Fibroblast of lung (primary cell): ENCODE measurements around the gene GAK. TPM values are rescaled to one million over a fixed set of nuclear protein-coding genes. Genes with fewer than 3 reads are reported as not detected.

Experiments
- DNase-seq, 2 donors: peaks; one replicate each; pipeline versions ENCODE4 v3.0.0 to v3.0.0-alpha.2; 2010; ENCODE audit warnings: low read depth in 2 of 2
- H2AFZ ChIP-seq: 2 replicates; pipeline ENCODE4 v1.5.1; 2012; ENCODE audit warnings: low read length, control low read depth, inconsistent platforms
- H3K27ac ChIP-seq: 2 replicates; pipeline ENCODE4 v1.5.1; 2011; ENCODE audit warnings: low read length, control low read depth; ENCODE audit not compliant: insufficient read depth
- H3K27me3 ChIP-seq: 2 replicates; pipeline ENCODE4 v1.5.1; 2011; ENCODE audit warnings: mild to moderate bottlenecking, low read length; ENCODE audit not compliant: control insufficient read depth, insufficient read depth
- H3K36me3 ChIP-seq: 2 replicates; pipeline ENCODE4 v1.5.1; 2011; ENCODE audit warnings: low read length; ENCODE audit not compliant: control insufficient read depth, insufficient read depth
- H3K4me1 ChIP-seq: 2 replicates; pipeline ENCODE4 v1.5.1; 2011; ENCODE audit warnings: low read length; ENCODE audit not compliant: control insufficient read depth, insufficient read depth; ENCODE audit errors: extremely low read depth
- H3K4me2 ChIP-seq: 2 replicates; pipeline ENCODE4 v1.5.1; 2011; ENCODE audit warnings: low read length, control low read depth; ENCODE audit not compliant: insufficient read depth; ENCODE audit errors: extremely low read depth
- H3K4me3 ChIP-seq, 4 experiments: fragments of 200-600 bp in 1 of 4; sonication (generic) in 1 of 4; replicated peaks in 1 of 4; 2 replicates each; pipeline ENCODE4 v1.5.1; 2011 to 2016; ENCODE audit warnings: low read length in 4 of 4, low read depth in 3 of 4, mild to moderate bottlenecking in 3 of 4, control low read depth in 2 of 4, inconsistent platforms in 1 of 4, mixed read lengths in 1 of 4; ENCODE audit not compliant: insufficient read depth in 1 of 4; ENCODE audit errors: control extremely low read depth in 1 of 4
- H3K79me2 ChIP-seq: 2 replicates; pipeline ENCODE4 v1.5.1; 2012; ENCODE audit warnings: mild to moderate bottlenecking, low read length, inconsistent platforms; ENCODE audit not compliant: control insufficient read depth, insufficient read depth
- H3K9ac ChIP-seq: 2 replicates; pipeline ENCODE4 v1.5.1; 2011; ENCODE audit warnings: mild to moderate bottlenecking, low read length, control low read depth; ENCODE audit not compliant: insufficient read depth
- H3K9me3 ChIP-seq: 2 replicates; pipeline ENCODE4 v1.5.1; 2012; ENCODE audit warnings: low read depth, low read length; ENCODE audit not compliant: control insufficient read depth, insufficient read depth
- H4K20me1 ChIP-seq: 2 replicates; pipeline ENCODE4 v1.5.1; 2011; ENCODE audit warnings: low read length; ENCODE audit not compliant: control insufficient read depth, insufficient read depth; ENCODE audit errors: extremely low read depth
- CTCF ChIP-seq, 2 donors: IDR thresholded peaks in 1 of 2; conservative IDR thresholded peaks in 1 of 2; 1 replicate in 1 of 2; 2 replicates in 1 of 2; pipeline ENCODE4 v1.5.1; 2011 to 2012; ENCODE audit warnings: low read length in 2 of 2, control low read depth in 1 of 2, inconsistent platforms in 1 of 2, low read depth in 1 of 2, mild to moderate bottlenecking in 1 of 2
- EZH2 ChIP-seq: IDR thresholded peaks from 2 replicates; pipeline ENCODE4 v1.5.1; 2012; ENCODE audit warnings: low read length, control low read depth, mild to moderate bottlenecking; ENCODE audit errors: missing control alignments
- polyA plus RNA-seq, 2 donors: library from polyadenylated mRNA; depleted of rRNA in 1 of 2; stranded (reverse) in 1 of 2; unstranded in 1 of 2; fragments of >200 nt; gene quantifications; 2 replicates each; pipeline ENCODE4 v1.2.1, GENCODE V29; 2011 to 2012; ENCODE audit warnings: missing spikeins in 1 of 2
- total RNA-seq: library from RNA; depleted of rRNA; stranded (reverse); fragments of >200 nt; gene quantifications from 2 replicates; pipeline ENCODE4 v1.2.1, GENCODE V29; 2014

GAK gene
- total and polyA plus RNA-seq, 2 donors (not counting 1 experiment from before 2014, with no cell fraction given) = 10.1 to 48.2 TPM

- Histone ChIP-seq H3K36me3 (peaks cover 20% of the 10 kb centered on the region), H3K9ac (no peak overlapping the region), H3K9me3 (no peaks in the 10 kb centered on the region), H3K4me2 (no peak overlapping the region), H3K27ac (no peak overlapping the region), H3K4me3 (no peak overlapping the region), H2AFZ (no peak overlapping the region), H3K27me3 (no peaks in the 10 kb centered on the region), H4K20me1 (no peaks in the 10 kb centered on the region), H3K4me1 (no peaks in the 10 kb centered on the region), H3K79me2 (no peaks in the 10 kb centered on the region)
- TF ChIP-seq CTCF (conservative IDR thresholded peaks at IDR 0.05 in 1 of 2, IDR thresholded peaks at IDR 0.05 in 1 of 2; ENCODE audit: low read depth in 1 of 2, low read length in 2 of 2) (no peak), EZH2 (no peak)
- DNase-seq = no peak
Observed at GRCh38 chr4:853416-853781, 78.7 kb downstream of the GAK start.

GRCh38 chr4:851701-852430 lies 80.2 kb downstream of the GAK start:
- DNase-seq = no peak
- Histone ChIP-seq H3K36me3 (peaks cover 20% of the 10 kb centered on the region), H4K20me1 (no peaks in the 10 kb centered on the region), H3K4me3 (no peak overlapping the region), H3K9ac (no peak overlapping the region), H3K4me2 (no peak overlapping the region), H3K79me2 (no peaks in the 10 kb centered on the region), H3K27me3 (no peaks in the 10 kb centered on the region), H2AFZ (no peak overlapping the region), H3K4me1 (no peaks in the 10 kb centered on the region), H3K9me3 (no peaks in the 10 kb centered on the region), H3K27ac (no peak overlapping the region)
- TF ChIP-seq CTCF (conservative IDR thresholded peaks at IDR 0.05 in 1 of 2, IDR thresholded peaks at IDR 0.05 in 1 of 2; ENCODE audit: low read depth in 1 of 2, low read length in 2 of 2) = no peak
- no peak for TF ChIP-seq EZH2

GRCh38 chr4:850323-850945 lies 81.7 kb downstream of the GAK start:
- DNase-seq = no peak
- no peak overlapping the region for H3K4me2 ChIP-seq
- H3K4me3 ChIP-seq = no peak overlapping the region
- TF ChIP-seq CTCF (conservative IDR thresholded peaks at IDR 0.05 in 1 of 2, IDR thresholded peaks at IDR 0.05 in 1 of 2; ENCODE audit: low read depth in 1 of 2, low read length in 2 of 2) (no peak), EZH2 (no peak)
- no peaks in the 10 kb centered on the region for H3K9me3 ChIP-seq
- no peaks in the 10 kb centered on the region for H3K27me3 ChIP-seq
- no peak overlapping the region for H3K9ac ChIP-seq
- peaks cover 16% of the 10 kb centered on the region for H3K36me3 ChIP-seq
- H3K4me1 ChIP-seq = peaks cover 3% of the 10 kb centered on the region
- H3K79me2 ChIP-seq = no peaks in the 10 kb centered on the region
- H2AFZ ChIP-seq = no peak overlapping the region
- no peak overlapping the region for H3K27ac ChIP-seq
- H4K20me1 ChIP-seq = no peaks in the 10 kb centered on the region
